ENCODE results near the gene SRGAP1.
"Not testable (repeated sequence)": the region's sequence is repeated elsewhere in the genome, so short reads cannot be mapped to it uniquely, and the experiment has no call there.

The SRGAP1 gene

DNA sequence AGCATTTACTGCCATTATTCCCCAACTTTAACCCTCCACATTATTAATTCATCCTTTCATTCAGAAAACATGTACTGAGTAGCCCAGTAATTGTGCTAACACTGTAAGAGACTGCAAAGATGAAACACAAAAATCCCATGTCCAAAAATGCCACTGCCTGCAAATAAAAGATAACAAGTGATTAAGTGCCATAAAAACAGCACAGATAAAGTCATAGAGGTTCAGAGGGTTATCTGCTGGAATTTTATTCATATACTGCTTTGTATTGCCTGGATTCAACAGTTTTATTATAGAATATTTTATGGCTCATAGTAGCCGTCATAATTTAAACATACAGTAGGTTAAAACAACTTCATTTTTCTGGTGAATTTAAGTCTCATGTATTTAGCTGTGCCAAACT is 199.7 kb downstream of the SRGAP1 start:
- DNase-seq (ENCODE audit: low read depth in 2 of 2): no peak

- no peak for DNase-seq (ENCODE audit: low read depth in 2 of 2)
Measured at GRCh38 chr12:64051057-64051456, 206.6 kb downstream of the SRGAP1 start.

- DNase-seq (ENCODE audit: low read depth in 2 of 2): no peak
Measured at GRCh38 chr12:64053117-64053516, 208.6 kb downstream of the SRGAP1 start.

GRCh38 chr12:64054079-64054520 is 209.6 kb downstream of the SRGAP1 start:
- DNase-seq (ENCODE audit: low read depth in 2 of 2): no peak

GRCh38 chr12:64056741-64057140 is 212.2 kb downstream of the SRGAP1 start:
- no peak for DNase-seq (ENCODE audit: low read depth in 2 of 2)

GRCh38 chr12:64057706-64058105 is 213.2 kb downstream of the SRGAP1 start:
- DNase-seq (ENCODE audit: low read depth in 2 of 2): no peak

DNA sequence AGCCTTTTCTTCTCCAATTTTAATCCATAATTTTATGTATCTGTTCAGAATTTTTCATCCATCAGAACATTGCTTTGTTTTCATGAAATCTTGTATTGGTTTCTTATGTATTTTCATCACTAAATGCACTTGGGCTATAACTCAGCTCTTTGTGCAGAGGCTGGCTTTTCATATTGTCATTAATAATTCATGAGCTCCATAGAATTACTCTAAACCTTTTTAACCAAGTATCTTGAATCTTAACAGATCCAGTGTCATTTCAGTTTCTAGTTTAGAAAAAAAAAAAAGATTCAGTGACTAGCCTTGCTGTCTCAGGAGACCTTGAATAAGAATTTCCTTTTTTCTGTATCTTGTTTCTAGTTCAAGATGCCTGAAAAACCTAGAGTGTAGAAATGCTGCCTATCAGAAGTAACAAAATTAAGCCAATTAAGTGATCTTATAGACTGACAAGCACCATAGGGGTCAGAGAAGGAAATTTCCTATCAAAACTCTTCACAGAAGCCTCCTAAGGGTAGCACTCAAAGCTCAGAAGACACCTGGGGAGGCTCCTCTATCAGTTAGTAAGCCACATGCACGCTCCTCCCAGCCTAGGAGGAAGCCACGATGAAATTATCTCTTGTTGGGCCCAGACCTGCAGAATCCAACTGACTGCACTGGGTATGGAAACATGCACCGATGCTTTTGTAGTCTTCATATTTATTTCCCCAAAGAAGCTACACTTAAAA is 214.2 kb downstream of the SRGAP1 start:
- no peak for DNase-seq (ENCODE audit: low read depth in 2 of 2)

- no peak for DNase-seq (ENCODE audit: low read depth in 2 of 2)
Measured at GRCh38 chr12:64059685-64060084, 215.2 kb downstream of the SRGAP1 start.

DNA sequence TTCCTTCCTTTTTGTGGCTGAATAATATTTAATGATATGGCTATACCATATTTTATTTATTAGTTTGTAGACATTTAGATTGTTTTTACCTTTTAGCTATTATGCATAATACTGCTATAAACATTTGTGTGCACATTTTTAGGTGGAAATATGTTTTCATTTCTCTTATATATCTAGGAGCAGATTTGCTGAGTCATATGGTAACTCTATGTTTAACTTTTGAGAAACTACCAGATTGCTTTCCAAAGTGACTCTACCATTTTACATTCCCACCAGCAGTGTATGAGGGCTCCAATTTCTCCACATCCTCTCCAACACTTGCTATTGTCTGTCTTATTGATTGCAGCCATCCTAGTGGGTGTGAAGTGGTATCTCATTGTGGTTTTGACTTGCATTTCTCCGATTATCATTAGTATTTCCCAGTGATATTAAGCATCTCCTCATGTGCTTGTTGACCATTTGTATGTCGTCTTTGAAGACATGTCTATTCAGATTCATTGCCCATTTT is 217.4 kb downstream of the SRGAP1 start:
- DNase-seq (ENCODE audit: low read depth in 2 of 2): no peak

DNA sequence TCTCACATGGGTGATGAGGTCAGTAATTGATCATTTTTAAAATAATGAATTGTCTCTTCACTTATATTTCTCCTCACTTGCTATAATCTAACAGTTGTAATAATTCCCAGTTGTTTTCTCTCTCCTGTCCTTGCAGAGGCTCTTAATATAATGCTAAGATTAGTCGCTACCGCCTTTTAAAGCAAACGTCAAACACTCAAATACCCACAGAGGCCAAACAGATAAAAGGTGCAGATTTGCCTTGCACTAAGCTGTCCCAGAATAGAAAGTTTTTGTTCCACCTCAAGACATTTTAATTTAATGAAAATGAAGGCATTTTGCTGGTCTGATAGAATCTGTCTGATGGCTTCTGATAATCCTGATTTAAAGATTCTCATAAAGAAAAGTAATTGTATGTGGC is 218.6 kb downstream of the SRGAP1 start:
- no peak for DNase-seq (ENCODE audit: low read depth in 2 of 2)

DNA sequence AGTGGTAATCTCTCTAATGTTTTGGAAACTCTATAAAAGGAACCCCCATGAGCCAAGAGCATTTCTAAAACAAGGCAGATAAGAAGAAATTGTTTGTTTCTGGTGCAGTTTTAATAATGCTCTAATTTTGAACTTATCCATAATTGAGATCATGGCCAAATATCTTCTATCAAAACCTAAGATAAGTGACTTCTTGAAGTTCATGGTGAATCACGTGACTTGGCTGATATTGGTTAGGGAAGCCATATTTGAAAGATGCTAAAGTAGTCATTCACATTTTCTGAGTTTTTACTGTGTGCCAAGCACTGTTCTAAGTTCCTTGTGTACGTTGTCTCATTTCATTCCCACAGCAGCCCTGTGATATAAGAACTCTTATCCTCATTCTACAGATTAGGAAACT is 219.7 kb downstream of the SRGAP1 start:
- DNase-seq (ENCODE audit: low read depth in 2 of 2): no peak

DNA sequence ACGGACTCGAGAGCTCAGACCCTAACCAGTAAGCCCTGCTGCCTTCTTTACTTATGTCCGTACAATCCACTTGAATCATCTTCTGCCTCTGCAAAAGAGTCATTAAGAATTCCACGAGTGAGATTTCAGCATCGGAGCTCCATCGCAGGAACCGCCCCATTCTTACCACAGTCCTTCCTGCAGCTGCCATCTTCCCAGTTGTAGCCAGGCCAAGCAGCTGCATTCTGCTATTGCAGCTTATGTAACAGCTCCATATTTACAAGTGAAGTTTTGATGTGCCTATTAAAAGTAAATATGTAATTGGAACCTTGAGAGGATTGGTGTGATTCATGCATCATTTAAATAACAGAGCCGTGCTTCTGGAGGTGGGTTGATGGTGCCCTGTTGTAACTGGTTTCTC is 220.2 kb downstream of the SRGAP1 start:
- no peak for DNase-seq (ENCODE audit: low read depth in 2 of 2)

DNA sequence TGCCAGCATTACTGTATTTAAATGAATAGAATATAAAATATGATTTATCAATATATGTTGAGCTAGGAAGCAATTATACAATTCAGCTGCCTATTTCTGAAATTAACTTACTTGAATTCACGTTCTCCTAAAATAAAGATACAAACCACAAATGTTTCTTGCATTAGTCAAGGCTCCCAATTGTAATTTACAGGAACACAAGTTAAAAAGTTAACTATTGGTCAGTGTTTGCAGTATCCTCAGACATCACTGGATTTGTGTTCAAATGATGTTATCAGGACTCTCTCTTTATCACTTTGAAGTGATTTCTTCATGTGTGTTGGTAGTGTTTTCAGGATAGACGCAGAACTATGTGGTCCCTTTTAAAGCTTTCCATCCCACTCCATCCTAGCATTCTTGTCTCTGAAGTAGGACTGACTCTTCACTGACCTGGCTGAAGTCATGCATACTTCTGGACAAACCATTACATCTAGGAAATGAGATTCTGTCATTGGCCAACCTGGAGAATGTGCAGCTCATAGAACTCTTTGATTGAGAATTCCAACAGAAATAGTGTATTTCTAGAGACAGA is 221.5 kb downstream of the SRGAP1 start:
- DNase-seq (ENCODE audit: low read depth in 2 of 2): no peak

DNA sequence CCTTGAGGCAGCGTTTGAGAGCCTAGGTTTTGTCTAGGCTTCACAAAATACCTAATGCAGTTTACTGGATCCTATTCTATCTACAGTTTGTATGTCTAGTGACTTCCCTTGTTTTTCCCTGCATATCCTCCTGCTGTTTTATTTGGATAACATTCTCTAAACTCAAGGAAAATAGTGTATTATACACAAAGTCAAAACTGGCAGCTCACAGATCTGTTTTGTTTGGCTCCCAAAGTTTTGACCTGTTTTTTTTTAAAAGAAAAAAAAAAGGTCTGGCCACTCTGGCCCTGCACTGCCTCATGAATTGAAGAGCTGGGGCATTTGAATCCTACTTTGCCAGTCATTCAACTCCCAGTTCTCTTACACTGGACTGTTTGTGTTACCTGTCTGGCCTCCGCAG is 222.3 kb downstream of the SRGAP1 start:
- no peak for DNase-seq (ENCODE audit: low read depth in 2 of 2)

GRCh38 chr12:64070454-64070853 is 226.0 kb downstream of the SRGAP1 start:
- no peak for DNase-seq (ENCODE audit: low read depth in 2 of 2)

- no peak for DNase-seq (ENCODE audit: low read depth in 2 of 2)
Measured at GRCh38 chr12:64072916-64073575, 228.5 kb downstream of the SRGAP1 start.

GRCh38 chr12:64076565-64076964 is 232.1 kb downstream of the SRGAP1 start:
- DNase-seq (ENCODE audit: low read depth in 2 of 2): not testable (repeated sequence)

GRCh38 chr12:64077922-64078321 is 233.4 kb downstream of the SRGAP1 start:
- no peak for DNase-seq (ENCODE audit: low read depth in 2 of 2)

GRCh38 chr12:64080319-64081007 is 236.0 kb downstream of the SRGAP1 start:
- DNase-seq (ENCODE audit: low read depth in 2 of 2): no peak

GRCh38 chr12:64081008-64081404 is 236.5 kb downstream of the SRGAP1 start:
- no peak for DNase-seq (ENCODE audit: low read depth in 2 of 2)

- DNase-seq (ENCODE audit: low read depth in 2 of 2): no peak
Measured at GRCh38 chr12:64082116-64082515, 237.6 kb downstream of the SRGAP1 start.

GRCh38 chr12:64082866-64083268 is 238.4 kb downstream of the SRGAP1 start:
- DNase-seq (ENCODE audit: low read depth in 2 of 2): no peak
